Stimulated activated CD8-positive, alpha-beta memory T cell treated with anti-CD3 and anti-CD28 coated beads, Interleukin-15, amount 100 ng/mL, for 48 hours (primary cell): Measurements from ENCODE around the gene CLCN4.

Experiments
- DNase-seq, 2 donors: peaks; one replicate each; pipeline ENCODE4 v3.0.0-alpha.2; 2020; ENCODE audit warnings: low read depth in 2 of 2

Gene CLCN4

GRCh38 chrX:10129229-10129628, 27.5 kb upstream of the CLCN4 start:
- no peak for DNase-seq

GRCh38 chrX:10130354-10130753, 26.4 kb upstream of the CLCN4 start:
- DNase-seq, result no peak

DNA sequence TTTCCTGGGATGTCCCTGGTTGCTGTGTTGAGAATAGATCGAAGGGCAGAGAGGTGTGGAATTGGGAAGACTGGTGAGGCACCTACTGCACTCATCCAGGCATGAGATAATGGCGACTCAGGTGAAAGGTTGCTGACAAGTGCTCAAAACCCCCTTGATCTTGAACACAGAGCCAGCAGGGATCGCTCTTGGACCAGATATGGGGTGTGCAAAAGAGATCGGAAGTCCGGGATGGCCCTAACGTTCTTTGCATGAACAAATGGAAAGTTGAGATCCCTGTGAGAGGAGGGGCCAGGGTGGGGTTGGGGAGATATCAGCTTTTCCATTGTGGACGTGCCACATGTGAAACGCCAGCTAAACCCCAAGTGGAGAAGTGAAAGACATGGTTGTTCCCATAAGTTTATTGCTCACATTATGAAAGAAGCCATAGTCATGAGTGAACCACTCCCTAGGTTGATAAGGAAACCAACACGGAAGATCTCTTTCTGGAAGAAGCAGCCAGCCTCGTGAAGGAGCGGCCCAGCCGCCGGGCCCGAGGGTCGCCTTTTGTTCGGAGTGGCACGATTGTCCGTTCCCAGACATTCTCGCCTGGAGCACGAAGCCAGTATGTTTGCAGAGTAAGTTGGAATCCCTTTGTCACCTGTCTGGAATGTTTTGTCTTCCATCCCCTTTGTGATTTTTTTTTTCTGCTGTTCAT, 22.6 kb upstream of the CLCN4 start:
- DNase-seq, result no peak

GRCh38 chrX:10134921-10135320, 21.9 kb upstream of the CLCN4 start:
- no peak for DNase-seq

DNA sequence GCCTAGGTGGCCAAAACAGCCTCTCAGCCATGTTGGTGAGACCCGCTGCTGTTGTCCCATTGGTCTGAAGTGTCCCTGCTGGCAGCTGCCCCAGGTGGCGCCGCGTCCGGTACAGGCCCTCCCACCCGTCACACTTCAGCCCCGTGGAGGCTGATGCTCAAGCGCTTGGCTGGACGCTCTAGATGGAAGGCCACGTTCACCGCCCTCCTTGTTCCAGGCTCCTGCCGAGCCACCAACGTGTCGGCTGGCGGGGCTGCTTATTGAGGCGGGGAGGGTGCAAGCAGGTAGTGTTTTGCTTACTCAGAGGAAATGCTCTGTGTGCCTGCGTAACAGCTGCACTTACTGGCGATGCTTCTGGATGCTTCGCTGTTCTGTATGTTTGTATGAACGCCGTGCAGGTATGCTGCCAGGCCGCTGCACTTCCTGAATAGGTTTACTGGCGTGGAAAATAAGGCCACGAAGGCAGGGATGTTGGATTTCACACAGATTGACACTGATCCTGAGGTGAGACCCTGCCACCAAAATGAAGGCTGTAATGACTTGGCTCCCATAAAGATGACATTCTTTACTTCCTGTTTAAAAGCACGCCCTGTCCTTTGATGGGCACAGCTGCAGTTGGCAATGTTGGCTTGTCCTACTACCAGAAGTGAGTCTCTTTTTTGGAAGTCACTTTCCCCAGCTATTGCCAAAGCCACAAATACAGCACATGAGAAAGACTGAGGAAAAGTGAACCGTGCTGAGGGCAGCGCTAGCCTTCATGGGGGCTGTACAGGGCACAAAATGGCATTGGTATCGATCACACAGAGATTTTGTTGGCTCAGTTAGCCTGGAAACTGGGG, 21.0 kb upstream of the CLCN4 start:
- no peak for DNase-seq

GRCh38 chrX:10138726-10139125, 18.0 kb upstream of the CLCN4 start:
- DNase-seq, result no peak

DNA sequence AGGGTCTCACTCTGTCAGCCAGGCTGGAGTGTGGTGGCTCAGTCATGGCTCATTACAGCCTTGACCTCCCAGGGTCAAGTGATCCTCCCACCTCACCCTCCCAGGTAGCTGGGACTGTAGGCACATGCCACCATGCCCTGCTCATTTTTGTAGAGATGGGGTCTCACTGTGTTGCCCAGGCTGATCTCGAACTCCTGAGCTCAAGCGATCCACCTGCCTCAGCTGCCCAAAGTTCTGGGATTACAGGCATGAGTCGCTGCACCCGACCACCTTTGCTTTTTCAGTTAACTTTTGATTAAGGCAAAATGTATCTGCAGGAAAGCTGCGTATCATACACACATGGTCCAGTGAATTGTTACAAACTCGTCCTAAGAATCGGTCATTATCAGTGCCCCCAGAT, 16.5 kb upstream of the CLCN4 start:
- DNase-seq, result no peak

DNA sequence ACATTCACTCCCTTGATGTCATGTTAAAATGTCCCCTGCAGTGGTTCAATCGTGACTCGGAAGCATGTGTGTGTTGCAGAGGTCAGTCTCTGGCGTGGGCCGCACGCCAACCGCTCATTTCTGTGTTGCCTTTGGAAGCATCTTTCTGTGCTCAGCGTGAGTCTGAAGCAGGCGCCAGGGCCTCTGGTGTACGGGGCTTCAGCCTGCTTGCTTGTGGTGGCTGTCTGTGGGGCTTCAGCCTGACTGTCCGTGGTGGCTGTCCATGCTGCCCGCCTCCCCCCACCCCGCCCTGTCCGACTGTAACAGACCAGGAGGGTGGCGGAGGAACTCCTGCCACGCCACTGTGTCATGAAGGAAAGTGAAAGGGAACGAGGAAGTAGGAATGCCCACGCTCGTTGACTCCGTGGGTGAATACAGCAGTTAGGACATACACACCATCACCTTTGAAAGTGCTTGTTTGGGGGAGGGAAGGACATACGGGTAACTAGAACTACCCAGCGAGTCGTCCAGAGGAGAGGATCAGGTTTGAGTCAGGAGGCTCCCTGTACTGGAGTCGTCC, 14.7 kb upstream of the CLCN4 start:
- no peak for DNase-seq

- no peak for DNase-seq
These were observed 13.4 kb upstream of the CLCN4 start for GRCh38 chrX:10143071-10143983.

DNA sequence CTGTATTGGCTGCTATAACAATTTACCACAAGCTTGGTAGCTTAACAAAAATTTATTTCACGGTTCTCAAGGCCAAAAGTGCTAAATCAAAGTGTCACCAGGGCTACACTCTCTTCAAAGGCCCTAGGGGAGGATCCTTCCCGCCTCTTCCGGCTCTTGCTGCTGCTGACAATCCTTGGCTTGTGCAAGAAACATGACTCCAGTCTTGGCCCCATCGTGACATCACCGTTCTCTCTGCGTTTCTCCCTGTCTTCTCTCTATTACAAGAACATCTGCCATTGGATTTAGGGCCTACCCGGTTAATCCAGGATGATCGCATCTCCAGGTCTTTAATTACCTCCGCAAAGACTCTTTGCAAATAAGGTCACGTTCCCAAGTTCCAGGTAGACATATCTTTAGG, 10.4 kb upstream of the CLCN4 start:
- DNase-seq, result no peak

GRCh38 chrX:10152086-10152485, 4.7 kb upstream of the CLCN4 start:
- DNase-seq, result no peak

DNA sequence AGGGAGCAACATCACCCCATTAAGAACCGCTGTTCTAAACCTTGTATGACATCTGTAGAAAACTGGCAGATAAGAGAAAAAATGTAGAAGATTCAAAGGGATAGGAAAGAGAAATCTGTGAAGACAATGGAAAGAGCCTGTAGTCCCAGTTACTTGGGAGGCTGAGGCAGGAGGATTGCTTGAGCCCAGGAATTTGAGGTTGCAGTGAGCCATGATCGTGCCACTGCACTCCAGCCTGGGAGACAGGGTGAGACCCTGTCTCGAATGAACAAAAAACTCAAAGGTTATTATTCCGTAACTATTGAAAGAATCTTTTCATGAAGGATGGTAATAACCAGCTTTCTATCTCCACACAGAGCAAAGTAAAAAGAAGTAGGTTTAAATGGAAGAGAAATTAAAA, 1.6 kb upstream of the CLCN4 start:
- DNase-seq, result no peak

- DNase-seq, result no peak
These were observed 212 bp downstream of the CLCN4 start for GRCh38 chrX:10157032-10157341.

- DNase-seq, result no peak
These were observed 768 bp downstream of the CLCN4 start for GRCh38 chrX:10157543-10157942.

DNA sequence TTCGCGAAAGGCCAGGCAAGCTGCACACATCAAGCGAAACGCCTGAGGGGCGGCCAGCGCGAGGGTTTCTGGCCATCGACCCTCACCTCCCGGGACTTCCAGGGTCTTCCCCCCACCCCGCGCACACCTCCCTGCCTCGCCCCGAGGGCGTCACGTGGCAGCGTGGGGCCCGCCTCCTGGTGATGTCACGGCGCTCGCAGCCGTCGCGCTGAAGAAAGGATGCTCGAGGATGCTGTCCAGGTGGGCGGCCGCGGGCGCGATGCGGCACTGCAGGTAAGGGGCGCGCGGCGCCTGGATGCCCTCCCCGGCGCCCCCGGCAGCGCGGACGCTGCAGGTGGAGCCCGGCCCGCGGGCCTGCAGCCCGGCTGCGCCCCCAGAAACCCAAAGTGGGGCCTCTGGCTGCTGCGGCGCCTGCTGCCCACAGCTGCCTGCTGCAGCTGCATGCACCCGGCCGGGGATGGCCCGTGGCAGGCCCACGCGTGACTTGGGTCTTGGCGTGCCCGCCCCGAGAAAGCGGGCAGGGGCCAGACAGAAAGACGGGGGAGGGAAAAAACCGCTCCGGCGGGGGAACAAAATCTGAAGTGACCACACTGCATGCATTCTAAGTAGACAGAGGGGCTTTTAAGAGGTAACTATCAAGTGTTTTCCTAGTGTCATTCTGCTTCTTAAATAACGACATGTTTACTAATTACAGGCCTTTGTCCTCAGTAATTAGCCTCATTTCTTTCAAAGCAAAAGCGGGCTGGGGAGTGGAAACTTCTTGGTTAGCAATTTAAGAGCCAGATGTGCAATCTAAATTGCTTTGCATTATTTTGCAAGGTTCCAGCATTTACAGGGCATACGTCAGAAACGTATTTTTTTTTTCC, 1.7 kb downstream of the CLCN4 start:
- DNase-seq, result no peak

GRCh38 chrX:10159145-10159468, 2.3 kb downstream of the CLCN4 start:
- no peak for DNase-seq

DNA sequence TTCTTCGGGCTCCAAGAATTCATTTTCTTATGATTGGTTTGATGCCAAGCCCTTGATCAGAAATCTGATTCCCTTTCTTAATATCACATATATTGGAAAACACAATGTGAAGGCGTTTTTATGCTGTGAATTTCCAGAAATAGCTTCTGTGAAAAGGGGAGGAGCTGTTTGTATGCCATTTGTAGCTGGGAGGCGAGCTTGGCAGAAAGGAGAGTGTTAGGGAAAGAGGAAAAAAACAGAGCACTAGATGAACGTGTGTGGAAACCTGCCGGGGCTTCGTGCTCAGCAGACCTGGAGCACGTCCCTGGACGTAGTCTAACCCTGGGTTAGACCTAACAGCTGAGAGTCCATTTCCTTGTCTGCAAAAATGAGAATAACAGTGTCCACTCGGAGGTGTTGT, 3.4 kb downstream of the CLCN4 start:
- DNase-seq, result no peak

DNA sequence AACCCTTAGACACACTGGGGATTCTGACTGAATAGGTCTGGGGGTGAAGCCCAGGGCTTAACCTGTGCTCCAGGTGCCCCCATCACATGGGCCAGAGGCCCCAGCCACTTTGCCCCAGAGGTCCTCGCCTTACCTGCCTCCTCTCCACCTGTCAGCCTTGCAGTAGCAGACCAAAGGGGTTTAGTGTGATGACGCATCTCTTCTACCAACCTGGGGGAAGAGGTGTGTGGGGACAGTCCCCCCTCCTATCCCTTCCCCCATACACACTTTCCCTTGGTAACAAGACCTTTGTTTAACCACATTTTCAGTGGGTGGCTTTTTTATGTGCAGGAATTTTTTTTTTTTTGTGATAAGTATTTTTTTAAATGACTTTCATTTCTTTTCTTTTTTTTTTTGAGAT, 6.3 kb downstream of the CLCN4 start:
- no peak for DNase-seq

GRCh38 chrX:10164879-10165278, 8.1 kb downstream of the CLCN4 start:
- DNase-seq, result no peak

DNA sequence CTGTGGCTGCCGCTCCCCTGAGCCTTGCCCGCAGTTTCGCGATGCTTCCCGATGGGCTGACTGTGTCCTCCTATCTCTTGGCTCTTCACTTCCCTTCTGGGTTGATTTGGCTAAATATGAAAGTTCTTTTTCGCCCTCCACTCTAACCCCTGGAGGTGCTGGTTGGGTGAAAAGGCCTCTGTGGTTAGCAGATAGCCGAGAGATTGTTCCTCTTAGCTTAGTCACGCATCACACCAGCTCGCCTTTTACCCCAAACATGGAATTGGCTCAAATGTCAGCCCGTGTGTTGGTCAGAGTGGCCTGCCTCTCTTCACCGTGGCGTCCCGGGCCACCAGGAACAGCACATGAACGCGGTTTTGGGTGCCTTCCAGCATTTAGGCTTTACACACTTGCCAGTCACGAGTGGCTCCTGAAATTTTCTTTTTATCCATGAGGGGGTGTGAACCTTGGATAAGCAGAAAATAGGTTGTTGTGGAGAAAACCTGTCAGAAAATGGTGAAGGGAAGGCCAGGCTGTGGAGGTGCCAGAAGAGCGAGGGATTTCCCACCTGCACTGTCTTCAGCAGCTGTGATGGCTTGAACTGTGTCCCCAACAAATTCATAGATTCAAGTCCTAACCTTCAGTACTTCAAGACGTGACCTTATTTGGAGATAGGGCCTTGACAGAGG, 8.9 kb downstream of the CLCN4 start:
- DNase-seq, result no peak

DNA sequence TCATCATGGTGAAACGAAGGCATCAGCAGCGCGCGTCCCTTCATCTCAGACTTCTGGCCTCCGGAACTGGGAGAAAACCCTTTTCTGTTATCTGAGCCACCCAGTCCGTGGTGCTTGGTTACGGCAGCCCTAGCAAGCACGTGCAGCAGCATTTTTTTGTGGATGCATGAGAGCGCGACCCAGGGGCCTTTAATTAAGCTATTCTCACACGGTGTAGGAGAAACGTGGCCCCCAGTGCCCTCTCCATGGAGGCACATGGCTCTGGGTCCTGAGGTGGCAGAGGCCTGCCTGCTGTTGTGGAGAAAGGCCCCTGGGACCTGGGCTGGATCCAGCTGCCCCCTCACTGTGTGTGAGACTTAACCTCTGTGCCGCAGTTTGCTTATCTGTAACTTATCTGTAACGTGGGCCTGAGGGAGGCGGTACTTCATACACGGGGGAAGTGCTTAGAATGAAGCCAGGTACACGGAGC, 9.5 kb downstream of the CLCN4 start:
- no peak for DNase-seq
